PFSK-1 (cell line): ENCODE measurements around the gene PTPRT.

Experiments
- REST ChIP-seq, 2 experiments: IDR thresholded peaks; 2 replicates each; pipeline versions ENCODE4 v1.6.1 to v1.8.0; 2011 to 2012; ENCODE audit warnings: low read depth in 2 of 2, low read length in 2 of 2, control low read depth in 1 of 2, inconsistent platforms in 1 of 2, mild to moderate bottlenecking in 1 of 2, moderate library complexity in 1 of 2; ENCODE audit not compliant: insufficient read depth in 1 of 2
- TAF1 ChIP-seq: IDR thresholded peaks from 2 replicates; pipeline ENCODE4 v1.6.1; 2012; ENCODE audit warnings: low read length, control low read depth, borderline replicate concordance; ENCODE audit not compliant: insufficient read depth

- TF ChIP-seq REST (IDR thresholded peaks at IDR 0.05; ENCODE audit: insufficient read depth in 1 of 2, low read depth in 2 of 2, low read length in 2 of 2) (no peak), TAF1 (no peak)
Measured at GRCh38 chr20:42366626-42367025, 823.1 kb downstream of the PTPRT start.
